NK-92 treated with Interleukin-12 subunit alpha and Interleukin-12 subunit beta, amount 100 ng/mL, for 24 hours (cell line): ENCODE measurements around the gene HELZ2.
"Not testable (repeated sequence)": the region's sequence is repeated elsewhere in the genome, so short reads cannot be mapped to it uniquely, and the experiment has no call there.

ENCODE experiments used
- DNase-seq: peaks from one replicate; lab custom pipeline; 2025; lab: John Stamatoyannopoulos, UW

The HELZ2 gene

DNA sequence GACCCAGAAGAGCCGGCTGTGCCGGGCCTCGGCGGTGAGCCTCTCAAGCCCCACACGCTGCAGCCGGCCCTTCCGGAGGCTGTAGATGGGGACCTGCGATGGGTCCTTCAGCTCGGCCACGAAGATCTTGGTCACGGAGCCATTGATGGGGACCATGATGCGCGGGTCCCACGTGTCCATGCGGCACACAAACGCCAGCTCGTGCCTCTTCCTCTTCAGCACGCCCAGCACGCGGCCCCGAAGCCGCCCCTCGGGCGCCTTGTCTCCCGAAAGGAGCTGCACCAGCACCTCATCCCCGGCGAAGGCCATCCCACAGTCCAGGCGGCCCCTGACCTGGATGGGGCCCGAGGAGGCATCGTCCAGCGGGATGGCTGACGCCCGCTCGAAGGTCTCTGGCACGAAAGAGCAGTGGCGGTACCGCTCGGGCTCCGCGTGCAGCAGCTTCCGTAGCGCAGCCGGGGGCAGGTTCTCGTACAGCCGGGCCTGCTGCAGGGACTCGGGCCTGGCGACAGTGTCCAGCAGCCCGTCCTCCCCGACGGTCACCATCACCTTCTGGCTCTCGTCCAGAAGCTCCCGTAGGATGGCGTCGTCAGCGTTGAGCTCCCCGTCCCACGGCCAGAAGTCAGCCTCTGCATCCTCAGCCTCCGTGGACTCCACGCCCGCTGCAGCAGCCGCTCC lies 8.9 kb downstream of the HELZ2 start:
- DNase-seq: no peak

DNA sequence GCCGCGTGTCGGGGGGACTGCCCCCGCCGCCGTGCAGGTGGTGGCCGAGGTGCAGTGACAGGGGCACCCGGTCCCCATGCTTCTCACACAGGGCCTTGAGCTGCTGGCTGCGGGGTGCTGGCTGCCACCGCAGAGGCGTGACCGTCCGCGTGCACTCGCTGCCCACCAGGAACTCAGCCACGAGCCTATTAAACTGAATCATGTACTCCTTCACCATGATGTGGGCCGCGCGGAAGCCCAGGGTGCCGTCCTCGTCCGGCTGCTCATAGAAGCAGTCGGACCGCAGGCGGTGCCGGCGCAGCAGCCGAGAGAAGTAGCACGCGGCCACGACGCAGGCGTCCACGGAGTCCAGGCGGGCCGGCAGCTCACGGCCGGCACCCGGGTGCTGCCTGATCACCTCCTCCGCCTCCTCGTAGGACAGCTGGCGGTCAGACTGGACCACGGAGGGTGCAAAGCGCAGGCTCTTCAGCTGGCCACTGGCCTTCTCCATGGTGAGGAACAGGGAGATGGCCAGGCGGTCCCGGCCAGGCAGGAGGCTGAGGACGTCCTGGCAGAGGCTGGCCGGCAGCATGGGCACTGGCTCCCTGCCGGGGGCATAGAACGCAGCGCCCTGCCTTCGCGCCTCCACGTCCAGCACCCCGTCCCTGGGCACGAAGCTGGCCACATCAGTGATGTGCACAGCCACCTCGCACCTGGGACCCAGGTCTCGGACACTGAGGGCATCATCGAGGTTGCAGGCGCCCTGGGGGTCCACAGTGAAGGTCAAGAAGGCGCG lies 9.8 kb downstream of the HELZ2 start:
- DNase-seq: no peak

- DNase-seq: no peak
These were observed 10.7 kb downstream of the HELZ2 start for GRCh38 chr20:63563225-63563935.

DNA sequence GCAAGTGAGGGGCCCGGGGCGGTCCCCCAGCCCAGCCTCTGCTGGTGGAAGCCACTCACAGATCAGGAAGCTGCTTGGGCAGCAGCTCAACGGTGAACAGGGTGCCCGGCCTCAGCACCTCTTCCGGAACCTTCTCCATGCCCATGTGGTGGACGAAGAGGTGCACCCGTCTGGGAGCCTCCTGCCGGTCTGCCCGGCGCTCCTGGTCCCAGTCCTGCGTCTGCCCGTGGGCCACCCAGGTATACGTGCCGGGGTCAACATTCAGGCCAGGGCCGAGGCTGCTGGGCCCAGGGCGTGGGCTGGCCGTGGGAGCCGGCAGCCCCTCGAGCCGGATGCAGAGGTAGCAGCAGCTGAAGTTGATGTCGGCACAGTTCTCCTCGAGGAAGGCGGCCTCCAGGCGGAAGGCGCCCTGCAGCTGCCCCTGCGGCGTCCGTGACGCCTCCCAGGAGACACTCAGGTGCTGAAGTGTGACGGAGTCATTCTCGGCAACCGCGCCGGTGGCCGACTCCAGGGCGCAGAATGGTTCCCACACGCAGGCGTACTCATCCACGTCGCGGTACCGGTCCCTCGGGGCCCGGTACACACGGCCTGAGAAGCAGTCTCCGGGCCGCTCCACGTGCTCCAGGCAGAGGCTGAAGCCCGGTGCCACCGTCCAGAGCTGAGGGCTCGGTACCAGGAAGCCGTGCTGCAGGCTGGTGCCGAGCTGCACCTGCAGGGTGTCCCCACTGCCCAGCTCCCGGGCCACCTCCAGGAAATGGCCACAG lies 11.4 kb downstream of the HELZ2 start:
- DNase-seq: no peak

DNA sequence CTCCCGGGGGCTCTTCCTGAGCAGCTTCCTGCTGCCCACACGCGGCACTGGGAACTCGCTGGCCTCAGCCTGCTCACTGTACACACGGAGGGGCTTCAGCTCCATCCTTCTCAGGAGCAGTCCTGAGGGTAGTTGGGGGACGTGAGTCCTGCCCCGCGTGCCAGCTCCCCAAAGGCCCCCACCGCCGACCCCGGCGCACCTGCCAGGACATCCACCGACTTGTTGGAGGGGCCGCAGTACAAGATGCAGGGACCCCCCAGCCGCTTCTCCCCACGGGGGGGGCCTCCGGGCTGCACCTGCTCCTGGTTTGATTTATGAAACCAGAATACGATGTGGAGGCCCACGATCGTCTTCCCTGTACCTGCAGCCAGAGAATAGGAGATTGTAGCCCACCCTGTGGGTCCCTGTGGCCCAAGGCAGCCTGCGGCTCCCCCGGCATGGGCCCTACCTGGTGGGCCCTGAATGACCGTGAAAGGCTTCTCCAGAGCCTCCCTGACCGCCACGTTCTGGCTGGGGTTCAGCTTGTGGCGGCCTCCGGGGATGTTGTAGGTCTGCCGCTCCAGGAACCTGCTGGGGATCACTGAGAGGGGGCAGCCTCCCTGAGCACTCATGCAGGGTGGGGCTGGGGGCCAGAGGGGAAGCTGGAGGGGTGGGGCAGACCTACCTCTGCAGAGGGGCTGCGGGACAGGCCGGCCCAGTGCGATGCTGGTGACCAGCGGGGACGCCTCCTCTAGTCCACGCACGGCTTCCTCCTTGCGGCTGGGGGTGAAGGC lies 12.2 kb downstream of the HELZ2 start:
- DNase-seq: no peak

- DNase-seq: no peak
These were observed 13.0 kb downstream of the HELZ2 start for GRCh38 chr20:63560856-63561609.

DNA sequence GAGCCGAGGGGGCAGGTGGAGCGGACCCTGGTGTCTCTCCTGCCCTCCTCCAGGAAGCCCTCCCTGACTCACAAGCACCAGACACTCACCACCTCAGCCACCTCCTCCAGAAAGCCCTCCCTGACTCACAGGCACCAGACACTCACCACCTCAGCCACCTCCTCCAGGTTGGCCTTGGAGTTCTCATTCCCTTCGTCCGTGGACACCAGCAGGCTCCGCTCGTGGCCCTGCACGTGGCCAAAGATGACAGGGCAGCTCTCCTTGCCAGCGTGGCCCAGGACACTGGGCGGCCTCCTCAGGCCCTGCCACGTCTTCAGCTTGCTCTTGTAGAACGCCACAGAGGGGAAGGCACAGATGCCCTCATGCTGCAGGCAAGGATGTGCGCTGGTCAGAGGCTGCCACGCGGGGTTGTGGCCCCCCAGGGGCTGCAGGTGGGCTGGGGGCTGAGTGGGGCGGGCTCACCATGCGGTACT lies 13.7 kb downstream of the HELZ2 start:
- no peak for DNase-seq

GRCh38 chr20:63559485-63560332 lies 14.3 kb downstream of the HELZ2 start:
- not testable (repeated sequence) for DNase-seq

DNA sequence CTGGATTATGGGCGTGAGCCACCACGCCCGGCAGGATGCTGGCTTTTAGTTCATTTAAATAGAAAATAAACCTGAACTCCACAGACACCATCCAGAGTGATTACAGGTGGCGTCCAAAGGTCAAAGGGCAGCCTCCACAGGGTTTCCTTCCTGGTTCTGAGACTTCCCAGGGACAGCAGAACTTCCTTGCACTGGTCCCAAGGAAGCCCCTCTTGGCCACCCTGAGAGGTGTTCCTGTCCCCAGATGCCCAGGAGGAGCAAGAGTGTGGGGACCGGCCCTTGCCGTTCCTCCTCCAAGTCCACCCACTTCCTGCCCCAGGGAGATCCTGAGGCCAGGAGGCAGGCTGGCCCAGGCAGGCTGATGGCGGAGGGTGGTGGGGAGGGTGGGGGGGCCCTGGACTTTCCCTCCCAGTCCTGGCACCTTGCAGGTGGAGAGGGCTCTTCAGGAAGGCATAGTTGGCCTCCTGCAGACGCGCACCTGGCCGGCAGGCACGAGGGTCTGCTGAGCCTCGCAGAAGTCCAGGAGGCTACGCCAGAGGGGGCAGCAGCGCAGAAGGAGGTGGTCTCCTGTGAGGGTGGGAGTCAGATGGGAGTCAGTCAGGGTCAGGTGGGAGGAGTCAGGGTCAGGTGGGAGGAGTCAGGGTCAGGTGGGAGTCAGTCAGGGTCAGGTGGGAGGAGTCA lies 15.1 kb downstream of the HELZ2 start:
- no peak for DNase-seq

DNA sequence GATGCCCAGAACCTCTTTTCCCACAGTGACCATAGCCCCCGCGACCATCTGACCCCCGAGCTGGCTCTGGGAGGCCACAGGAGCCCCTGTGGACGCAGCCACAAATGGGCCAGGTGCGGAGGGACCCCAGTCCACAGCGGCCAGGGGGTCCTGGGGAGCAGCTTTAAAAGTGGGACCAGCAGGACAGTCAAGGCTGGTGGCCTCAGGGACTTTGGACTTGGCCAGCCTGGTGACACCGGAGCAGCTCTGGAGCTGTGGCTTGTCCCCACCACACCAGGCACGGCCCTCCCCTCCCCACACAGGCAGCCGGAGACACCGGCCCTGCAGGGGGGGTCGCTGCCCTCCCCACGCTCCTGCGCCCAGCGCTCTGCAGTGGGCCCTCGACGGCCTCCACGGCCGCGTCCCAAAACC lies 16.6 kb downstream of the HELZ2 start:
- no peak for DNase-seq

DNA sequence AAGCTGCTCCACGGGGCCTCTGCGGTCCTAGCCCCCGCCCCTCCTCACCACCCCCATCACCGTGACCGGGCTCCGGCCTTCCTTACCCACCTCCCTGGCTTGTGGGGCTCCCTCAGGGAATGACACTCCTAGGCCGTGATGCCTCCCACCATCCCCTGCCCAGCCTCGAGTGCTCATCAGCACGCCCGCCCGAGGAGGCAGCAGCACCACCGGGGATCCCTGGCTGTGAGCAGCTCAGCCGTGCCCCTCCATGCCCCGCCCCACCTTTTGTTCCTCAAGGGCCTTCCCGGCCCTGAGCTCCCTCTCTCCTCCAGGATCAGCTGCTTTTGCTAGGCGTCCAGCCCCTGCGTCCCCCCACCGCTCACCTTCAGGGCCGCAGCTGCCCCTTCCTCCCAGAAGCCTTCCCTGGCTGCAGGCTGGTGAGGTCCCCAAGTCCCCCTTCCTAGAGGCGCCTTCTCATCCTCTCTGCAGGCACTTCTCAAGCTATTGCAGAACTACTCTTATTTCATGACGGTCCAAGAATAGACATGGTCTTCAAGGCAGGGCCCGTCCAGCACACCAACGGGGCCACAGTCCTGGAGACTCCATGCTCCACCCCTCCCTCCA lies 17.1 kb downstream of the HELZ2 start:
- no peak for DNase-seq

DNA sequence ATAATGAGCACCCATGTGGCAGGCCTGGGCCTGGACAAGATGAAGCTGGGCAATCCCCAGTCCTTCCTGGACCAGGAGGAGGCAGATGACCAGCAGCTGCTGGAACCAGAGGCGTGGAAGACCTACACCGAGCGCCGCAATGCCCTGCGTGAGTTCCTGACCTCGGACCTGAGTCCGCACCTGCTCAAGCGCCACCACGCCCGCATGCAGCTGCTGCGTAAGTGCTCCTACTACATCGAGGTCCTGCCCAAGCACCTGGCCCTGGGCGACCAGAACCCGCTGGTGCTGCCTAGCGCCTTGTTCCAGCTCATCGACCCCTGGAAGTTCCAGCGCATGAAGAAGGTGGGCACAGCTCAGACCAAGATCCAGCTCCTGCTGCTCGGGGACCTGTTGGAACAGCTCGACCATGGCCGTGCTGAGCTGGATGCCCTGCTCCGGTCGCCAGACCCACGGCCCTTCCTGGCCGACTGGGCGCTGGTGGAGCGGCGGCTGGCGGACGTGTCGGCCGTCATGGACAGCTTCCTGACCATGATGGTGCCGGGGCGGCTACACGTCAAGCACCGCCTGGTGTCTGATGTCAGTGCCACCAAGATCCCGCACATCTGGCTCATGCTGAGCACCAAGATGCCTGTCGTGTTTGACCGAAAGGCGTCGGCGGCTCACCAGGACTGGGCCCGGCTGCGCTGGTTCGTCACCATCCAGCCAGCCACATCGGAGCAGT lies 18.2 kb downstream of the HELZ2 start:
- DNase-seq: no peak

DNA sequence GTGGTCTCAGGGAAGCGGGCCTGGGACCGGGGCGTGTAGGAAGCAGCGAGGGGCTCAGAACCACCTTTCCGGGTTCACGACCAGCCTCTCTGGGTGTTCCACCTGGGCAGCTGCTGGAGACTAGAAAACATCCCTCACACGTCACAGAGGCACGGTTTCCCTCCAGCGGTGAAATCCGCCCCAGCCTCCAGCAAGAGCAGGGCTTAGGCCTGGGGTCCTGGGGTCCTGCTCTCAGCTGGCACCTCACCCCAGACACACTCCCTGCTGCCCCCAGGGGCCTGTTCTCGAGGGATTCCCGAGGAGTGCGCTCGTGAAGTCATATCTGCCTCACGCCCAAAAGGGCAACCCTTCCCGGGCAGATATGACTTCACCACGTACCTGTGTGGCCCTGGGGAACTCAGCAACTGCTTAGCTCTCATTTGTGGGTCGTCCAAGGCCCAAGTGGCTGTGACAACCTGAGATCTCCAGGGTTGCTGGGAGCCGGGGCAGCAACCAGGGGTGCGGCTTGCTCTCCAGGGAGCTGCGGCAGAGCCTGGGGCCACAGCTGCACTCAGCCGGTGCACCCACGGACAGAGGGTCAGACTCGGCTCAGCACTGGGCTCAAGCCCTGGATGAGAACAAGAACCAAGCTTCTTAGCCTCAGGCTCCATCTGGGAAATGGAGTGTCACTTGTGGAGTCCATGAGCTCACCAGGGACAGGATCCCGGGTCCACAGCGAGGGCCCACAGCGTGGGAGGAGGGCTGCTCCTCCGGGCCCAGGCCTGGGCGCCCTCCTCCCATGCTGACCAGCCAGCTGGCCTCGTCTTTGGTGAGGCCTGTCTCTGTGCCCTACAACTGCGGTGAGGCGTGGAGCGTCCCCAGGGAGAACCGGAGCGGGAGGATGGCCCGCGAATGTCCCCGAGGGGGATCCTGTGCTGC lies 19.4 kb downstream of the HELZ2 start:
- no peak for DNase-seq

DNA sequence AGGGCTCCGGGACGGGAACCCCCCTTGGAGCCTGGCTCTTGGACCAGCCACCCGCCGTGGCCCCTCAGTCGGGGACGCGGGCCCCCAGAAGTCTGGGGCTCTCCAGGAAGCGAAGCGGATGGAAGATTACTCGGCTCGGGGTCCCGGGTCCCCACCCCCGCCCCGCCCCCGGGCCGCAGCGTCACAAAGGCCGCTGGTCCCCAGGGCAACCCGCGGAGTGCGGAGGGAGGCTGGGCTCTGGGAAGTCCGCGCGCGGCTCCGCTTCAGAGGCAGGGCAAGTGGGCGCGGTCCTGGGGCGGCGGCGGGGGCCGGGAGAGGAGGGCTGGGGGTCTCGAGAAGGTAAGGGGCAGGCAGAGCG lies 20.1 kb downstream of the HELZ2 start, which contains the start of gene FNDC11:
FNDC11 (plus strand) TSS at position 227 of the 358 bp plus-strand sequence. CDS start 1,505 bp downstream, outside the sequence.
- no peak for DNase-seq

- DNase-seq: peak; percentile 37
These were observed 20.6 kb downstream of the HELZ2 start for GRCh38 chr20:63553251-63553932.
